CD4-positive, CD25-positive, alpha-beta regulatory T cell (primary cell): ENCODE data around the gene FGG. TPM values are rescaled to one million over a fixed set of nuclear protein-coding genes. Genes with fewer than 3 reads are reported as not detected.

Experiments
- ATAC-seq, 2 donors: fragments of 150-1000 bp; cut with Tn5 transposase; one replicate each; pipeline ENCODE4 v1.10.0; 2021; ENCODE audit warnings: low read depth in 2 of 2, moderate number of reproducible peaks in 2 of 2, moderate library complexity in 1 of 2
- DNase-seq, 3 donors: peaks; one replicate each; pipeline versions ENCODE4 v3.0.0 to v3.0.0-alpha.2; 2012 to 2022; ENCODE audit warnings: mixed read lengths in 1 of 3
- H3K27ac ChIP-seq: one replicate; pipeline ENCODE4 v1.7.0; 2013; ENCODE audit warnings: mild to moderate bottlenecking, low read length; ENCODE audit not compliant: insufficient read depth, poor library complexity, severe bottlenecking
- H3K27me3 ChIP-seq: one replicate; pipeline ENCODE4 v1.7.0; 2013; ENCODE audit warnings: low read length; ENCODE audit not compliant: control insufficient read depth, insufficient read depth
- H3K36me3 ChIP-seq: one replicate; pipeline ENCODE4 v1.7.0; 2013; ENCODE audit warnings: mild to moderate bottlenecking, low read length, moderate library complexity; ENCODE audit not compliant: control insufficient read depth, insufficient read depth
- H3K4me1 ChIP-seq: 2 replicates; pipeline ENCODE4 v1.7.0; 2013; ENCODE audit warnings: mild to moderate bottlenecking, low read length; ENCODE audit not compliant: insufficient read depth, control insufficient read depth, poor library complexity, severe bottlenecking
- H3K4me3 ChIP-seq: one replicate; pipeline ENCODE4 v1.7.0; 2013; ENCODE audit warnings: low read depth, mild to moderate bottlenecking, low read length, moderate library complexity
- H3K9me3 ChIP-seq, 2 experiments: 1 replicate in 1 of 2; 2 replicates in 1 of 2; pipeline ENCODE4 v1.7.0; 2013; ENCODE audit warnings: low read length in 2 of 2, mild to moderate bottlenecking in 1 of 2, moderate library complexity in 1 of 2; ENCODE audit not compliant: control insufficient read depth in 2 of 2
- H3K27ac Mint-ChIP-seq, 3 donors: one replicate each; pipeline ENCODE4 v1.8.0; 2020 to 2022; ENCODE audit warnings: mild to moderate bottlenecking in 3 of 3, mixed read lengths in 3 of 3, moderate library complexity in 2 of 3
- H3K27me3 Mint-ChIP-seq: one replicate; pipeline ENCODE4 v1.8.0; 2022; ENCODE audit warnings: mild to moderate bottlenecking, mixed read lengths
- H3K36me3 Mint-ChIP-seq: one replicate; pipeline ENCODE4 v1.8.0; 2020; ENCODE audit warnings: mixed read lengths
- H3K4me1 Mint-ChIP-seq, 4 donors: one replicate each; pipeline ENCODE4 v1.8.0; 2020 to 2022; ENCODE audit warnings: mixed read lengths in 4 of 4, mild to moderate bottlenecking in 1 of 4
- H3K4me3 Mint-ChIP-seq, 4 donors: one replicate each; pipeline ENCODE4 v1.8.0; 2020 to 2022; ENCODE audit warnings: mild to moderate bottlenecking in 4 of 4, mixed read lengths in 4 of 4, moderate library complexity in 3 of 4
- H3K9me3 Mint-ChIP-seq, 7 donors: one replicate each; pipeline ENCODE4 v1.8.0; 2020 to 2022; ENCODE audit warnings: mixed read lengths in 7 of 7, mild to moderate bottlenecking in 3 of 7, moderate library complexity in 2 of 7
- polyA plus RNA-seq, 4 donors: library from polyadenylated mRNA; unstranded; fragments of 300-500 nt; fragmentation: Illumina TruSeq; gene quantifications; one replicate each; pipeline ENCODE4 v1.2.3, GENCODE V29; 2021
- total RNA-seq: library from RNA; stranded (reverse); gene quantifications from one replicate; pipeline ENCODE4 v1.2.3, GENCODE V29; 2022

Gene FGG
- total and polyA plus RNA-seq, 5 donors from 2014 or later, result not detected

GRCh38 chr4:154631828-154632227 lies 19.4 kb upstream of the FGG start:
- Mint-ChIP-seq H3K9me3 (peaks cover 0 to 4% (median 0%) of the 10 kb centered on the region in 7 donors), H3K4me1 (no peaks in the 10 kb centered on the region), H3K27ac (no peak overlapping the region), H3K27me3 (no peaks in the 10 kb centered on the region), H3K36me3 (no peaks in the 10 kb centered on the region), H3K4me3 (no peak overlapping the region)
- Histone ChIP-seq H3K27me3 (peaks cover 18% of the 10 kb centered on the region), H3K4me3 (no peak overlapping the region), H3K27ac (no peak overlapping the region), H3K9me3 (no peaks in the 10 kb centered on the region), H3K4me1 (peaks cover 2% of the 10 kb centered on the region), H3K36me3 (no peaks in the 10 kb centered on the region)
- no peak for DNase-seq
- no peak for ATAC-seq

GRCh38 chr4:154630324-154630723 lies 17.9 kb upstream of the FGG start:
- no peak overlapping the region for H3K27ac ChIP-seq
- H3K9me3 Mint-ChIP-seq, result no peaks in the 10 kb centered on the region
- ATAC-seq (no peak), DNase-seq (no peak)
- H3K36me3 ChIP-seq, result no peaks in the 10 kb centered on the region
- H3K4me1 ChIP-seq, result peaks cover 7% of the 10 kb centered on the region
- H3K27me3 ChIP-seq, result peaks cover 18% of the 10 kb centered on the region
- H3K4me1 Mint-ChIP-seq, result peaks cover 0 to 3% (median 0%) of the 10 kb centered on the region in 4 donors
- H3K9me3 ChIP-seq, result no peaks in the 10 kb centered on the region
- H3K27ac Mint-ChIP-seq, result no peak overlapping the region
- no peak overlapping the region for H3K4me3 Mint-ChIP-seq
- H3K4me3 ChIP-seq, result no peak overlapping the region
- peaks cover 12% of the 10 kb centered on the region for H3K27me3 Mint-ChIP-seq
- H3K36me3 Mint-ChIP-seq, result no peaks in the 10 kb centered on the region

GRCh38 chr4:154626793-154627484 lies 14.5 kb upstream of the FGG start:
- H3K27ac ChIP-seq, result no peak overlapping the region
- no peak overlapping the region for H3K4me3 Mint-ChIP-seq
- H3K9me3 ChIP-seq, result no peaks in the 10 kb centered on the region
- peaks cover 23% of the 10 kb centered on the region for H3K27me3 Mint-ChIP-seq
- H3K27ac Mint-ChIP-seq, result no peak overlapping the region
- no peaks in the 10 kb centered on the region for H3K9me3 Mint-ChIP-seq
- ATAC-seq (peak; percentile 68 to 77), DNase-seq (peak in 2 of 3 donors; percentile 2 to 46)
- no peaks in the 10 kb centered on the region for H3K36me3 Mint-ChIP-seq
- no peak overlapping the region for H3K4me3 ChIP-seq
- H3K27me3 ChIP-seq, result peaks cover 18% of the 10 kb centered on the region
- H3K4me1 Mint-ChIP-seq, result peaks cover 0 to 3% (median 0%) of the 10 kb centered on the region in 4 donors
- no peaks in the 10 kb centered on the region for H3K36me3 ChIP-seq
- H3K4me1 ChIP-seq, result peaks cover 7% of the 10 kb centered on the region

GRCh38 chr4:154625971-154626370 lies 13.5 kb upstream of the FGG start:
- H3K27me3 Mint-ChIP-seq, result peaks cover 23% of the 10 kb centered on the region
- H3K36me3 Mint-ChIP-seq, result no peaks in the 10 kb centered on the region

GRCh38 chr4:154623995-154624394 lies 11.5 kb upstream of the FGG start:
- H3K4me1 ChIP-seq, result peaks cover 7% of the 10 kb centered on the region

More at GRCh38 chr4:154625971-154626370, 13.5 kb upstream of the FGG start:
- Histone ChIP-seq H3K36me3 (no peaks in the 10 kb centered on the region), H3K4me1 (peaks cover 7% of the 10 kb centered on the region), H3K9me3 (no peaks in the 10 kb centered on the region), H3K4me3 (no peak overlapping the region), H3K27ac (no peak overlapping the region), H3K27me3 (peaks cover 15% of the 10 kb centered on the region)
- no peak overlapping the region for H3K4me3 Mint-ChIP-seq
- H3K4me1 Mint-ChIP-seq, result peaks cover 0 to 3% (median 0%) of the 10 kb centered on the region in 4 donors
- H3K9me3 Mint-ChIP-seq, result no peaks in the 10 kb centered on the region
- no peak for ATAC-seq
- DNase-seq, result no peak
- no peak overlapping the region for H3K27ac Mint-ChIP-seq

GRCh38 chr4:154623436-154623835 lies 11.0 kb upstream of the FGG start:
- no peak for ATAC-seq

More at GRCh38 chr4:154623995-154624394, 11.5 kb upstream of the FGG start:
- Histone ChIP-seq H3K4me3 (no peak overlapping the region), H3K27ac (no peak overlapping the region), H3K9me3 (no peaks in the 10 kb centered on the region), H3K36me3 (no peaks in the 10 kb centered on the region), H3K27me3 (peaks cover 15% of the 10 kb centered on the region)
- DNase-seq (no peak), ATAC-seq (no peak)
- H3K4me1 Mint-ChIP-seq, result peaks cover 0 to 3% (median 0%) of the 10 kb centered on the region in 4 donors
- H3K9me3 Mint-ChIP-seq, result no peaks in the 10 kb centered on the region
- no peak overlapping the region for H3K4me3 Mint-ChIP-seq
- H3K27ac Mint-ChIP-seq, result no peak overlapping the region
- H3K36me3 Mint-ChIP-seq, result no peaks in the 10 kb centered on the region
- peaks cover 23% of the 10 kb centered on the region for H3K27me3 Mint-ChIP-seq

GRCh38 chr4:154622598-154622997 lies 10.1 kb upstream of the FGG start:
- Mint-ChIP-seq H3K27ac (no peak overlapping the region), H3K27me3 (peaks cover 23% of the 10 kb centered on the region), H3K4me1 (peaks cover 0 to 3% (median 0%) of the 10 kb centered on the region in 4 donors), H3K4me3 (no peak overlapping the region), H3K9me3 (no peaks in the 10 kb centered on the region), H3K36me3 (no peaks in the 10 kb centered on the region)
- Histone ChIP-seq H3K36me3 (no peaks in the 10 kb centered on the region), H3K9me3 (no peaks in the 10 kb centered on the region), H3K27me3 (peaks cover 3% of the 10 kb centered on the region), H3K27ac (no peak overlapping the region), H3K4me1 (peaks cover 7% of the 10 kb centered on the region), H3K4me3 (no peak overlapping the region)
- DNase-seq (peak in 2 of 3 donors; percentile 29 to 56), ATAC-seq (peak in 1 of 2 donors; percentile 58)

More at GRCh38 chr4:154623436-154623835, 11.0 kb upstream of the FGG start:
- Histone ChIP-seq H3K36me3 (no peaks in the 10 kb centered on the region), H3K9me3 (no peaks in the 10 kb centered on the region), H3K27ac (no peak overlapping the region), H3K4me3 (no peak overlapping the region), H3K4me1 (peaks cover 7% of the 10 kb centered on the region), H3K27me3 (peaks cover 10% of the 10 kb centered on the region)
- H3K4me1 Mint-ChIP-seq, result peaks cover 0 to 3% (median 0%) of the 10 kb centered on the region in 4 donors
- no peak for DNase-seq
- no peaks in the 10 kb centered on the region for H3K9me3 Mint-ChIP-seq
- H3K36me3 Mint-ChIP-seq, result no peaks in the 10 kb centered on the region
- H3K27ac Mint-ChIP-seq, result no peak overlapping the region
- peaks cover 23% of the 10 kb centered on the region for H3K27me3 Mint-ChIP-seq
- H3K4me3 Mint-ChIP-seq, result no peak overlapping the region

- H3K27ac ChIP-seq, result no peak overlapping the region
- H3K4me1 Mint-ChIP-seq, result peaks cover 0 to 4% (median 1%) of the 10 kb centered on the region in 4 donors
These were observed 7.7 kb upstream of the FGG start for GRCh38 chr4:154620111-154620510.

More at GRCh38 chr4:154620111-154620510, 7.7 kb upstream of the FGG start:
- Histone ChIP-seq H3K4me1 (no peaks in the 10 kb centered on the region), H3K27me3 (no peaks in the 10 kb centered on the region), H3K9me3 (no peaks in the 10 kb centered on the region), H3K4me3 (no peak overlapping the region), H3K36me3 (no peaks in the 10 kb centered on the region)
- Mint-ChIP-seq H3K4me3 (no peak overlapping the region), H3K9me3 (no peaks in the 10 kb centered on the region), H3K27ac (no peak overlapping the region), H3K27me3 (peaks cover 12% of the 10 kb centered on the region), H3K36me3 (no peaks in the 10 kb centered on the region)
- ATAC-seq (no peak), DNase-seq (no peak)
